Fibroblast of the aortic adventitia (primary cell): ENCODE results near the gene USP25. TPM values are rescaled to one million over a fixed set of nuclear protein-coding genes. Genes with fewer than 3 reads are reported as not detected.

Experiments used
- DNase-seq: peaks from one replicate; pipeline ENCODE4 v3.0.0-alpha.2; 2010; ENCODE audit warnings: low read depth
- H3K4me3 ChIP-seq: 2 replicates; pipeline ENCODE4 v1.5.1; 2011; ENCODE audit warnings: low read depth, mild to moderate bottlenecking, control low read depth, low read length, moderate library complexity
- total RNA-seq: library from RNA; depleted of rRNA; stranded (reverse); fragments of >200 nt; gene quantifications from 2 replicates; pipeline ENCODE4 v1.2.3, GENCODE V29; 2012; ENCODE audit warnings: low replicate concordance
- TF ChIP-seq, protein P1 (sequence below): IDR thresholded peaks from 2 replicates; pipeline ENCODE4 v1.5.1; 2011; ENCODE audit warnings: mild to moderate bottlenecking, low read length, control low read depth, inconsistent platforms; ENCODE audit not compliant: insufficient read depth

The USP25 gene
- total RNA-seq, 1 donor = 37.3 TPM

DNA sequence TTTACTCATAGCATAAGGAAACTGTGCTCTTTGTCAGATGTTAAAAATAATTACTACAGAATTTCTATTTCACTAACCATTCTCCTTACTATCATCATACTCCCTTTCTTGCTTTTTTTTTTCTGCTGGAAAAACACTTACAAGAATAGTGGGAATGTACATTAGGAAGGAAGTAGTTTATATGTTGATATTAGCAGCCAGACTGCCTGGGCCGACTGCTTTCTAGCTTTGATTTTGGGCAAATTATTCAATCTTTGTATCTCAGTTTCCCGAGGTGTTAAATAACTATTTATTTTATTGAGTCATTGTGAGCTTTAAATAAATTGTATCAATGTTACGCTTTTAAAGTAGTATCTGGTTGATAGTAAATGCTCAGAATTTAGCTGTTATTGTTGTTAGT is 122.4 kb downstream of the USP25 start:
- TF ChIP-seq, protein P1, sequence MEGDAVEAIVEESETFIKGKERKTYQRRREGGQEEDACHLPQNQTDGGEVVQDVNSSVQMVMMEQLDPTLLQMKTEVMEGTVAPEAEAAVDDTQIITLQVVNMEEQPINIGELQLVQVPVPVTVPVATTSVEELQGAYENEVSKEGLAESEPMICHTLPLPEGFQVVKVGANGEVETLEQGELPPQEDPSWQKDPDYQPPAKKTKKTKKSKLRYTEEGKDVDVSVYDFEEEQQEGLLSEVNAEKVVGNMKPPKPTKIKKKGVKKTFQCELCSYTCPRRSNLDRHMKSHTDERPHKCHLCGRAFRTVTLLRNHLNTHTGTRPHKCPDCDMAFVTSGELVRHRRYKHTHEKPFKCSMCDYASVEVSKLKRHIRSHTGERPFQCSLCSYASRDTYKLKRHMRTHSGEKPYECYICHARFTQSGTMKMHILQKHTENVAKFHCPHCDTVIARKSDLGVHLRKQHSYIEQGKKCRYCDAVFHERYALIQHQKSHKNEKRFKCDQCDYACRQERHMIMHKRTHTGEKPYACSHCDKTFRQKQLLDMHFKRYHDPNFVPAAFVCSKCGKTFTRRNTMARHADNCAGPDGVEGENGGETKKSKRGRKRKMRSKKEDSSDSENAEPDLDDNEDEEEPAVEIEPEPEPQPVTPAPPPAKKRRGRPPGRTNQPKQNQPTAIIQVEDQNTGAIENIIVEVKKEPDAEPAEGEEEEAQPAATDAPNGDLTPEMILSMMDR = no peak
- no peak overlapping the region for H3K4me3 ChIP-seq
- DNase-seq = no peak

DNA sequence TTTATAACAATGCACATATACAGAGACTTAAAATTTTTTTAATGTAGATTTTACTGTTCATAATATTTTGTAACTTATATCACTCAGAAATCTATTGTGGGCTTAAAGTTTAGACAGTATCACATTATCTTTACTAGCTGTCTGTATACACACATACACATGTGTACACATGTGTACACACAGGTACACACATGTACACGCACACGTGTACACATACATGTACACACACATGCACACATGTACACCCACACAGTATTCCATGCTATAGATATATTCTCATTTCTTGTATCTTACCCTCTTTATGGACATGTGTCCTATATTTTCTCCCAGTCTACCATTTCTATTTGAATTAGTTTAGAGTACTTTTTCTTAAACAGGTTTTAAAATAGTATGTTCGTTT is 123.3 kb downstream of the USP25 start:
- TF ChIP-seq, protein P1 = no peak
- no peak for DNase-seq
- no peak overlapping the region for H3K4me3 ChIP-seq

DNA sequence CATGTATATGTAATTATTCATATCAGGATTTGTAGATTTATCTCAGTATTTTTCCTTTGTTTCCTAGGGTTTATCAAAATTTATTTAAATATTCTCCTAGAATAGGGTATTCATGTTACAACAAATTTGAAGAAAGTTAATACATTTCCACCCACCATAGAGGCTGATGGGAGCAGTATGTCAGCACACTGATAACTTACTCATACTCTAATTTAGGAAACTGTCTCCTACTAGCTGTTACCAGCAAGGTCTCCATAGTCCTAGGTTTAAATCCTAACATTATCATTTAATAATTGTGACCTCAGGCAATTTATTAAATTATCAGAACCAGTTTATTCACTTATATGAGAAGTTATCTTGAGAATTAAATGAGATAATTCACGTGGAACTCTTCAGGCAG is 127.0 kb downstream of the USP25 start:
- no peak overlapping the region for H3K4me3 ChIP-seq
- no peak for DNase-seq
- TF ChIP-seq, protein P1 = no peak

DNA sequence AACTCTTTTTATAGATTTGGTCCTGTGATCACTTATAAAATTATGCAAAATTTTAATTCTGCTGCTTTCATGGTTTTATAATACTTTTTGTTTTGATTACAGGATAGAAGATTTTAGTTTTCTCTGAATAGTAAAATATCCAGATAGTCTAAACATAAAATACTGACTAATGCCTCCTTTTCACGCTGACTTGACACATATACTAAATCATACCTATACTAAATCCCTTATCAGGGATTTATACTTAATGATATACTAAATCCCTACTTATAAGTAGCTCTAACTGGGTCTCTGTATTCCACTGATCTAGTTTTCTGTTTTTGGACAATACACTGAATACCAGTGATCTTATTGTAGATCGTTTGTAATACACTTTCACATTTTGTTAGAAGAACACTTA is 128.0 kb downstream of the USP25 start:
- H3K4me3 ChIP-seq = no peak overlapping the region
- TF ChIP-seq, protein P1 = no peak
- no peak for DNase-seq

DNA sequence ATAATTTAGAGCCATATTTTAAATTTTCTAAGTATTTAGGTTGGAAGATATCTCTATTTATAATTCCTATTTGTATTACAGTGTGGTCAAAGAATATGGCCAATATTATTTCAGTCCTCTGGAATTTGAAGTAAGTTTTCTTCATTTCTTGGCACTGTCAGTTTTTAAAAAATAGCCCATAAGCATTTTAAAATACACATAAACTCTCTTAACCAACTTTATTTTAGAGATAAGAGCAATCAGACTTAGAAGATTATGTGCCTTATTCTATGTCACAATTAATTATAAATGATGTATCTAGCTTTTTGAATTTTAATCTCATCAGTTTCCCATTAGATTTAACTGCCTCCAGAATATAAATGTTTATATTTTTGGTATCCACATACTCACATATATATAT is 130.8 kb downstream of the USP25 start:
- DNase-seq = no peak
- no peak overlapping the region for H3K4me3 ChIP-seq
- TF ChIP-seq, protein P1 = no peak

DNA sequence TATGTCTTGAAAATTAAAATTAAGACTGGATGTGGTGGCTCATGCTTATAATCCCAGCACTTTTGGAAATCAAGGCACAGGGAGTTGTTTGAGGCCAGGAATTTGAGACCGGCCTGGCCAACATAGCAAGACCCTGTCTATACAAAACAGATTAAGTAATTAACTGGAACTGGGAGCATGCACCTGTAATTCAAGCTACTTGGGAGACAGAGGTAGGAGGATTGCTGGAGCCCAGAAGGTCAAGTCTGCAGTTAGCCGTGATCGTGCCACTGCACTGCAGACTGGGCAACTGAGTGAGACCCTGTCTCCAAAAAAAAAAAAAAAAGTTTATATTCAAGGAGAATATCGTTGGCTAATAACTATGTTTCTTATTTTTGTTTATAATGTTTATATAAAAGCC is 139.2 kb downstream of the USP25 start:
- TF ChIP-seq, protein P1 = no peak
- H3K4me3 ChIP-seq = no peak overlapping the region

DNA sequence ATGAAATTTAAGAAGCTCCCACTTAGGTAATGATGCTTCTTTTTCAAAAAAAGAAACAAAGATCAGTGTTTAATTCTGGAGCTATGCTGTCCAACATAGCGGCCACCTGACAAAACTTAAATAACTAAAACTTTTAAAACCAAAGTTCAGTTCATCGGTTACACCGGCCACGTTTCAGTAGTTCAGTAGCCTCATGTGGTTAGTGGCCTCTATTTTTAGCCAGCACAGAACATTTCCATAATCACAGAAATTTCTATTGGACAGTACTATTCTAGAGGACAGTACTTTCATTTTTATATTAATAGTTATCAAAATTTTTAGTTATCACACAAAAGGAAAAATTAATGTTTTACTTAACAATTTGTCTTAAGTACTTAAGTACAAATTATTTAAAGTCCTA is 141.0 kb downstream of the USP25 start:
- H3K4me3 ChIP-seq = no peak overlapping the region
- no peak for DNase-seq
- TF ChIP-seq, protein P1 = no peak

More for the DNA sequence above, 139.2 kb downstream of the USP25 start:
- DNase-seq = no peak
